HG02763 (cell line): ENCODE measurements around the gene UIMC1.
"Not testable (repeated sequence)": the region's sequence is repeated elsewhere in the genome, so short reads cannot be mapped to it uniquely, and the experiment has no call there.

Experiments
- ATAC-seq: cut with Tn5 transposase; IDR thresholded peaks from one replicate; pipeline ENCODE4 v1.9.1; 2021; ENCODE audit warnings: mild to moderate bottlenecking, moderate library complexity; ENCODE audit not compliant: unreplicated experiment

UIMC1 gene

GRCh38 chr5:176873011-176873410 is 133.6 kb downstream of the UIMC1 start:
- not testable (repeated sequence) for ATAC-seq

- not testable (repeated sequence) for ATAC-seq
Observed at GRCh38 chr5:176872586-176872985, 134.0 kb downstream of the UIMC1 start.

DNA sequence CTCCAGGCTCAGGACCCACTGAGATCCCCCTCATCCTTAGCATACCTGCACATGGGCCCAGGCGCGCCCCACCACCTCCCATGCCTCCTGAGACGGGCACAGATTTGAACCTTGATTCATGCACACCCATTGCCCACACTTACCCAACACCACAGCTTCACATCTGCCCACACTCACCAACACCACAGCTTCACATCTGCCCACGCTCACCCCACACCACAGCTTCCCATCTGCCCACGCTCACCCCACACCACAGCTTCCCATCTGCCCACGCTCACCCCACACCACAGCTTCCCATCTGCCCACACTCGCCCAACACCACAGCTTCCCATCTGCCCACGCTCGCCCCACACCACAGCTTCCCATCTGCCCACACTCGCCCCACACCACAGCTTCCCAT is 135.9 kb downstream of the UIMC1 start:
- not testable (repeated sequence) for ATAC-seq

- ATAC-seq = no peak
Observed at GRCh38 chr5:176870110-176870591, 136.4 kb downstream of the UIMC1 start.

DNA sequence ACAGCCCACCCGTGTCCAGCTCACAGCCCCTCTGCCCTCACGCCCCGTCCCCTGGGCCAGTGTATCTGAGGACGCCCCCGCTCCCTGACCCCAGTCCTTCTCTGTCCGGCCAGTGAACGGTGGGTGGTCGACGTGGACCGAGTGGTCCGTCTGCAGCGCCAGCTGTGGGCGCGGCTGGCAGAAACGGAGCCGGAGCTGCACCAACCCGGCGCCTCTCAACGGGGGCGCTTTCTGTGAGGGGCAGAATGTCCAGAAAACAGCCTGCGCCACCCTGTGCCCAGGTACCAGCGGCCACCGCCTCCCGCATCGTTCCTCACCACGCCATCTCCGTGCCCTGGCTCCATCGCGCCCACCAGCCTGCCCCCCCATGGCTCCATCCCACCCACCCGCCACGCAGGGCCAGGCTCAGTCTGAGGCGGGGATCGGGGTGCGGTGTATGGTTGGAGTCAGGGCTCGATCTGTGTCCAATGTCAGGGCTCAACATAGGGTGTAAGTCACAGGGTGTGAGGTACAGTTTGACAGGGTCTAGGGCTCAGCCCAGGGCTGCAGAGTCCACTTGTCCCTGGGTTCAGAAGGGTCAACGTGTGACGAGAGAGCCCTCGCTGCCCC is 137.0 kb downstream of the UIMC1 start:
- ATAC-seq = no peak

DNA sequence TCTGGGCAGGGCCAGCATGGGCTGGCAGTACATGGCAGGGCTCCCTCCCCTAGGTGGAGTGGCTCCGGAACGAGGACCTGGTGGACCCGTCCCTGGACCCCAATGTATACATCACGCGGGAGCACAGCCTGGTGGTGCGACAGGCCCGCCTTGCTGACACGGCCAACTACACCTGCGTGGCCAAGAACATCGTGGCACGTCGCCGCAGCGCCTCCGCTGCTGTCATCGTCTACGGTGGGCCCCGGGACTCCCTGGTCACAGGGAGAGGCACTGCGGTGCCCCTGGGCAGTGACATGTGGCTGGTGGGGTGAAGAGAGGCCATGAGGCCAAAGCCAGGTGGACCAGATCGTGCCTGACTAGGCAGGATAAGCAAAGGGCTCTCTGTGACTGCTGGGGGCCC is 137.8 kb downstream of the UIMC1 start:
- no peak for ATAC-seq

- ATAC-seq = no peak
Observed at GRCh38 chr5:176868126-176868525, 138.5 kb downstream of the UIMC1 start.

- ATAC-seq = no peak
Observed at GRCh38 chr5:176866707-176867310, 139.8 kb downstream of the UIMC1 start.

GRCh38 chr5:176865964-176866363 is 140.6 kb downstream of the UIMC1 start:
- ATAC-seq = no peak

DNA sequence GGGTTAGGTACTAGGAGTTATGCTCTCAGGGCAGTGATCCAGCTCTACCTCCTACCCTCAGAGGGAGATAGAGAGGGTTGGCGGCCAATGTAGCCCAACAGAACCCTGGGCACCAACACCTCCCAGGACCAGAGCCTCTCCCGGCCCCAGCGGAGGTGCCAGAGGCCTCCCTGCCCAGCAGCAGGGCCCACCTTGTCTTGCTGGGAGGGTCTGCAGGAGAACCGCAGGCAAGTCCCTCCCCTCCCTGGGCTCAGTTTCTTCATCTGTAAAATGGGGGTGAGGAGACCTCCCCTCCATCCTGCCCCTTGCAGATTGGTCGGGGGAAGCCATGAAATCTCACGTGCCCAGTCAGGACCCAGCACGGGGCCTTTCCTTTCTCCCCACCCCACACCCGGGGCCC is 141.8 kb downstream of the UIMC1 start:
- ATAC-seq = no peak

DNA sequence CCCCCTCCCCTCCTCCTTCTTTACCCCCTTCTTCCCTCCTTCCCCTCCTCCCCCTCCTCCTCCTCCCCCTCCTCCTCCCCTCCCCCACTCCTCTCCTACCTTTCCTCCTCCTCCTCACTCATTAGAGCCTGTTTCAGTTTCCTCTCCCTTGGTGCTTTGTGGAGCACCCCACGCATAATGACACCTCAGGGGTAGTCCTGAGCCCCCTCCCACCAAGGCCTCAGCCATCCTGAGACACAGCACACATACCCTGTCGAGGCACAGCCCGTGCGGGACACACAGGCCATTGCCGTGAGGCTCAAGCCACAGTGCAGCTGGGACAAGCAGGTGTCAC is 142.8 kb downstream of the UIMC1 start:
- no peak for ATAC-seq

- no peak for ATAC-seq
Observed at GRCh38 chr5:176863041-176863764, 143.4 kb downstream of the UIMC1 start.

- ATAC-seq = no peak
Observed at GRCh38 chr5:176862330-176862995, 144.1 kb downstream of the UIMC1 start.

DNA sequence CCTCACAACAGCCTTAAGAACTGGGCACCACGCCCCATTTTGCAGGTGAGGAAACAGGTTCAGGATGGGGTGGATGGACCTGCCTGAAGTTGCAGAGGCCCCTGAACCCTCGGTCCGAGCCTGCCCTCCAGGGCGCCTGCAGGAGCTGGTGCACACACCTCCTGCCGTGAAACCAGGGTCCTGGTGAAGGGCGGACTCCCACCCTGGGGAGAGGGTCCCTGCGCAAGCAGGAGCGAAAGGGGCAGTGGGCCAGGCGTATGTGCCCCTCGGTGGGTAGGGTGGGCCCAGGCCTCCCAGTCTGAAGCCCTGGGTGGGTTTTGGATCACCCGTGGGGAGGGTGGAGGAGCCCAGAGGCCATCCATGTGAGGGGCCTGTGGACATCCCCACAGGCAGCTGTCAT is 145.3 kb downstream of the UIMC1 start:
- ATAC-seq = no peak

GRCh38 chr5:176860381-176860780 is 146.2 kb downstream of the UIMC1 start:
- no peak for ATAC-seq

DNA sequence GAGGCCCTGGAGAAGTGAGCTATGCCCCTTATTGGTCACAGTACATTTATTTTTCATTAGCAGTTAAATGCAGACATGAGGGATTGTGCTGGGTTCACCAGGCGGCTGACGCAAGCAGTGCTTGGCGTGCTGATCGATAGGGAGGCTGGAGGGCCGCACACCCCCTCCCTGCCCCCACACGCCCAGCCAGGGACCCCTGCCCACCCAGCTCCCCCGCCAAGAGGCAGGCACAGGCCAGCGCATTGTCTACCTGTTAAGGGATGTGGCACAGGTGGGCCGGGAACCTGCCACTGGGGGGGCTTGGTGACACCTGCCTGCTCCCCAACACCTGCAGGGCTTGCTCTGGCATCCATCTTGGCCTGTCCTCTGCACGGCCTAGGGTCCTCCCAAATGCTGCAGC is 146.7 kb downstream of the UIMC1 start:
- ATAC-seq = no peak

DNA sequence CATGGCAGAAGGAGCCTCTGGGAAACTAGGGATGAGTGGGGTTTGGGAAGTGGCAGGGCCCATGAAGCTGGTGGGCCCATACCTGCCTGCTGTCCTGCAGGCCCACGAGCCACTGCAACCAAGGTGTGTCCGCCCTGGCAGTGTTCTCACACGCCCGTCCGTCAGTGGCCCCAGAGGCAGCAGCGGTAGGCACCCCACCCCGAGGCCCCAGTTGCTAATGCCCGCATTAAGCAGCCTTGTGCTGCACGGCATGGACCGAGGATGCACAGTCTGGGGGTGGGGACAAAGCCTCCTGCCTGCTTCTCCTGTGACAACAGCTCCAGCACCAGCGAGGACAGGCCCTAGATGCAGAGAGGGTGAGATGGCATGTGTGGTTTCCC is 148.7 kb downstream of the UIMC1 start:
- ATAC-seq = no peak

DNA sequence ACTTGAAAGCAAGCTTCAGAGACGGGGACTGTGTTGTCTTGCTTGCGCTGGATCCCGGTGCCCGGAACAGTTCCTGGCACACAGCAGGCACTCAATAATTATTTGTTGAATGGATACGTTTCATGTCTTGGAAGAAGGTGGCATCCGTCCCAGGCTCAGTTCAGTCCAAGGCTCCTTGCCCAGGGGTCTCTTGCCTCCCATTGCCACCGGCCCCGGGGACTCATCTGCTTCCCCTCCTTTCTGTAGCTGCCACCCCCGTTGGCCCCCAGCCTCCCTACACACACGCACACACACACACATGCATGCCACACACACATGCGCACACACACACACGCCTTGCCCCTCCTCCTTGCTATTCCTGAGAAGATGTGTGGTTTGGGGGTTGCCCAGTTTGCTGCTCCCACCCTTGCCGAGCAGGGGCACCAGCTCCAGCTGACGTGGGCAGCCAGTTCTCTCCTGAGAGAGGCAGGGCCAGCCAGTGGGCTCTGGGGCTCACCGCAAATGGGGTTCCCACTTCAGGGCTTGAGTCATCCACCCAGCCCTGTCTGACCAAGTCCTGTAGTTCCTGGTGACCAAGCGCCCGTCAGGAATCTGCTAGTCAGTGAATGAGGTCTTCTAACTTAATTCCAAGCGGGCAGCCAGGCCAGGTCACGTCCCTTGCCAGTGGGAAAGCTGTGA is 149.2 kb downstream of the UIMC1 start:
- no peak for ATAC-seq

- no peak for ATAC-seq
Observed at GRCh38 chr5:176856746-176857145, 149.8 kb downstream of the UIMC1 start.

DNA sequence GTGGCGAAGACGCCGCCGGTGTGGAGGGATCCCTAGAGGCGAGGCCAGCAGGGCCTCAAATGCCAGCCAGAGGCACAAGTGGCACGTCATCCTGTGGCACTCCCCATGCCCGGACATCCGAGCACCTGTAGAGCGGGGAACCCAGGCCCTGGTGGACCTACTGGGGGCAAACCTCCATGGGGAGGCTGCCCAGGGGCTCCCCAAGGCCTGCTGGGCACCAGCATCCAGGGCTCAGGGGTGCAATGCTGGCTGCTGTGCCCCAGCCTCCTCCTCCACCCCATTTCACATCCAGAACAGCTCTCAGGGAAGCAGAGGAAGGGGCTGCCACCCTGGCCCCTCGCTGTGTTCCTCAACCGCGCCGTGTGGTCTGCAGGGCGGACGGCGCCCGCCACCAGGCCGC is 151.0 kb downstream of the UIMC1 start:
- ATAC-seq = no peak
